ENCODE measurements around the gene MITF.

DNA sequence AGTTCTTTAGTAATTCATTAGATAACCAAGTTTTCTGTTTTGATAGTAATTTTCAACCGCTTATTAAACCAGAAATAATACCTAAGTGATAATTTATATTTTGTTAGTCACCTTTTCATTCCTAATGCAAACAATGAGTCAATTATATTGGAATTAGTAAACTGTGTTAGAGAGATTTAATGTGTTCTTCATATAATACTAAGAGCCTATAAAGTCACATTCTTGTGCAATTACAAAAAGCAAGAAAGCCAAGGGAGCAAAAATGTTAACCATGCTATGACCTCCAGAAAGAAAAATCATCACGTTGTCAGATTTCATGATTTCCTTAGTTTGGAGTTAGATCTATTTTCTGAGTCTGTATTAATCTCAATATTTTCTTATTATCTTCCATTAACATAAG, 151.4 kb downstream of the MITF start:
- TF ChIP-seq, protein P1, sequence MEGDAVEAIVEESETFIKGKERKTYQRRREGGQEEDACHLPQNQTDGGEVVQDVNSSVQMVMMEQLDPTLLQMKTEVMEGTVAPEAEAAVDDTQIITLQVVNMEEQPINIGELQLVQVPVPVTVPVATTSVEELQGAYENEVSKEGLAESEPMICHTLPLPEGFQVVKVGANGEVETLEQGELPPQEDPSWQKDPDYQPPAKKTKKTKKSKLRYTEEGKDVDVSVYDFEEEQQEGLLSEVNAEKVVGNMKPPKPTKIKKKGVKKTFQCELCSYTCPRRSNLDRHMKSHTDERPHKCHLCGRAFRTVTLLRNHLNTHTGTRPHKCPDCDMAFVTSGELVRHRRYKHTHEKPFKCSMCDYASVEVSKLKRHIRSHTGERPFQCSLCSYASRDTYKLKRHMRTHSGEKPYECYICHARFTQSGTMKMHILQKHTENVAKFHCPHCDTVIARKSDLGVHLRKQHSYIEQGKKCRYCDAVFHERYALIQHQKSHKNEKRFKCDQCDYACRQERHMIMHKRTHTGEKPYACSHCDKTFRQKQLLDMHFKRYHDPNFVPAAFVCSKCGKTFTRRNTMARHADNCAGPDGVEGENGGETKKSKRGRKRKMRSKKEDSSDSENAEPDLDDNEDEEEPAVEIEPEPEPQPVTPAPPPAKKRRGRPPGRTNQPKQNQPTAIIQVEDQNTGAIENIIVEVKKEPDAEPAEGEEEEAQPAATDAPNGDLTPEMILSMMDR (IDR thresholded peaks at IDR 0.05): no peak
- TF ChIP-seq EZH2 (IDR thresholded peaks at IDR 0.05; ENCODE audit: borderline replicate concordance, insufficient read depth, low read depth, low read length, poor library complexity, severe bottlenecking): no peak
